HG03025 (cell line): ENCODE measurements around the gene ANKRD10.
"Not testable (repeated sequence)": the region's sequence is repeated elsewhere in the genome, so short reads cannot be mapped to it uniquely, and the experiment has no call there.

Experiments used
- ATAC-seq: cut with Tn5 transposase; IDR thresholded peaks from one replicate; pipeline ENCODE4 v1.9.1; 2021; ENCODE audit warnings: mild to moderate bottlenecking, moderate library complexity; ENCODE audit not compliant: unreplicated experiment, low FRiP score

The ANKRD10 gene

DNA sequence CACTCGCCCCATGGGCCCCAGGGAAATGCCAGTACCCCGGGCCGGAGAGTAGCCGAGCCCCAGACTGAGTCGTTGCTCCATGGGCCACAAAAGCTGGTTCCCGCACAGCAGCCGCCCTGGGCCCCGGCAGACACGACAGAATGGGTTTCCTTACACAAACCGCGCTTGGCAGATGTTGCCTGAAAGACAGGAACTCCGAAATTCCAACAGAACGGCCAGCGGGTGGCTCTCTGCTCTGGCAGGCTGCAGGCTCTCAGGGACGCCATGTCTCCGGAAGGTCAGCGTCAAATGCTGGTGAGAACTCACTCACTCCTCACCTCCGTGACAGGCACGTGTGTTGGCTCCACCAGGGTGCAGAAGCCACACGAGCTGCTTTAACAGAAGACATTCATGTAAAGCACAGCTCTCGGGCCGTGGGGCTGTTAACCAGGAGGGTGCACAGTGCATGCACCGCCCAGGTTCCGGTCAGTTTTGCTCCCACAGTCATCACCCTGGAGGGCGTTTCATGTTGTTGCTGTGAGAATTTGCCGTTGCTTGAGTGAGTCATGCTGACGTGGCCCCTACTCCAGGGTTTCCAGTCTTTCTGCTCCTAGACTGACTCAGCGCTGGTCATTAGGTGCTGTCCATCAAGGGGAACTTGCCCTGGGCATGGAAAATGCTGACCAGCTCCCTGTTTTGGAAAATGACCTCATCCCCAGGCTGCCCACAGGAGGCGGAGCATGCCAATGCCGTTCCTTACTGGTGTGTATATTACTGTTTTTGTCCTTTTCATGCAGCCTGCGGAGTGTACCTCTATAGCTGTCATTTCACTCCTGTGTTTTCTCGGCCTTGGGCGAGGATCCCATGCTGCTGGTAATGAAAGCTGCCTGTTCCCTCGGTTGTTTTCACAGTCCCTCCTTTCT, 44.8 kb downstream of the ANKRD10 start:
- ATAC-seq = no peak

DNA sequence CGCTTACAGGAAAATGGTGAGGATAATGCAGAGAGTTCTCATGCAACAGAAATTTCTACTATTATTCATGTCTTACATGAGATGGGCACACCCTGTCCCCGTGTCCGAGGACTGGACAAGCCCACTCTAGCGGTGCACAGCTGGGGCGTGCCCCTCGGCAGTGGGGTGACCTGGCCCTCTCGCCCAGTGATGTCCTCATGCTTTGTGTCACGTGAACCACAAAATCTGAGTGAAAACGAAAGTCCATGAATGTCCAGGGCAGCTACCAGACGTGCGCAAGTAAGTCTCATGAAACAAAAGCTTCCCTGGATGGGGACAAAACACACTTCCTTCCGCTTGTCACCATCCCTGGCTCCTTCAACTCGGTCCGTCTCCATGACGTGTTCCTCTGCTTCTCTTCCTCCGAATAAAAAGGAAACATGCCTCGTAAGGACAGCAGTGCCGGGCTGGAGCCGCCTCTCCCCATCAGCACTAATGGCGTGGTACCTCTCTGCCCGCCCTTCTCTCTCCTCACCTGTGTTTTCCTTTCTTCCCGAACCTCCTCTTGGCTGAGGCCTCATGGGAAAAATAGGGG, 45.6 kb downstream of the ANKRD10 start:
- ATAC-seq = no peak

DNA sequence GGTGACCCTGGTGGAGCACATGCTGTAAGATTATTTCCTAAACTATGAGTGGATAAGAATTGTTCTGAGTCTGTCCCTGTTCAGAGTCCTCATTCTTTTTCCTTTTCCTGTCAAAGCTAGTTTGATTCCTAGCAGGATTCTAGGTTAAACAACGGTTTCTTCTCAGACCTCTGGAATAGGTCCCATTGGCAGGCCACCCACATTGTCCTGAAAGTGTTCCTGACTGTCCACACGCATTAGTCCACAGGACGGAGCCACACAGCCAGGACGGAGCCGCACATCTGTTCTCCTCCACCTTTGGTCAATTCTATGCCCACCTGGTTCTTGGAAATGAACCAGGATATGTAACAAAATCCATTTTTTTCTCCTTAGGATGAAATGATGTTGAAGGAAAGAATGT, 46.1 kb downstream of the ANKRD10 start:
- ATAC-seq = no peak

DNA sequence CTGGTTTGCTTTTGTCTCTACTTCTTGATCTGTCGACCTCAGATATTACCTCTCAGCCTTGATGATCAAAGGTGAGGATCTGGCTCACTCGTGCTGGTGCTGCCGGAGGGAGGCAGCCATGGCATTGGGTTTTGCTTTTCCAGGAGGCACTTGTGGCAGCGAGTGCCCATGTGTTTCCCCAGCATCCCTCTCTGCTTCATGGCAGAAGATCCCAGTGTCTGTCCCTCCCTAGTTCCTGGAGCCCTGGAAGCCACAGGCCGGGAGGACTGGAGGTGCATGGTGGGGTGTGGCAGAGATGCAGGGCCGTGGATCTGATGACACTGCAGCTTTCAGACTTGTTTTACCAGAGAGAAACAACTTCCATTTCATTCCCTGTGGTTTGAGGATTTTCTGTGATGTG, 47.5 kb downstream of the ANKRD10 start:
- no peak for ATAC-seq

DNA sequence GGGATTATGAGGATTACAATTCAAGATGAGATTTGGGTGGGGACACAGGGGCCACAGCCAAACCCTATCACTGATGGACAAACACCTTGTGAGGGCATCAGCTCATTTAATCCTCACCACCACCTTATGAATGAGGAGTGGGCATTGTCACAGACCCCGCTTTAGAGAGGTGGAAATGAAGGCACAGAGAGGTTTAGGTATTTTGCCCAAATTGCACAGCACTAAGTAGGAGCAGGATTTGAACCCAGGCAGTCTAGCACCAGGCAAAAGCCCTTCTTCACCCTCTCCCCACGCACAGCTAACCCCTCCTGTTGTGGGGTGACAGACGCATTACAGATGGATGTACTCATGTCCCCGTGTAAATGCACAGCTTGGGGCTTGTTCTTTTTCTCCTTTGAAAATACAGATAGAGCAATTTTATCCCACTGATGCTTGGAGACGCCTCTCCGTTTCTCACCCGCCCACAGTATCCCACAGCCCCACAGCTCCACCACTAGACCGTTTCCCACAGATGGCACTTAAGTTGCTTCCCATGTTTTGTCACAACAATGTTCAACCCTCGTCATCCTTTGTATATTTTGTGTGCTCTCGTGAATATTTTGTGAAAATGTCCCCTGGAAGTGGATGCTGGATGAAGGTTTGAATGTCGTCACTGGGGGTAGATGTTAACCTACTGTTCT, 48.2 kb downstream of the ANKRD10 start:
- no peak for ATAC-seq

DNA sequence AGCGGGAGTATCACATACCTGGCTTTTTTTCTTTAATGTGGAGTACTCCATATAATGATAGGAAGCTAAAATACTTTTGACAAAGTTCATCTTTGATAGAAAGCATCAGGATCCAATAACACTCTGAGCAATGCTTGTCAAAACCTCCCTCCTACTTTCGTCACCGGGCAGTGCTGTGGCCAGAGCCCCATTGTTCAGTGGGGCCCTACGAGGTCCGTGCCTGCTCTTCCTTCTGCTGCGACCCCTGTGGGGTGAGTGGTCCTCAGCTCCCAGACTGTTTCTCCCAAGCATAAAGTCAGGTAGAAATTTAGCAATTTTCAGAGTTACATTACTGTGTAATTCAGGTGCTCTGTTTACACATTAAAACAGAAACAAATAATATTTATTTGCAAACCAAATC, 51.2 kb downstream of the ANKRD10 start:
- no peak for ATAC-seq

DNA sequence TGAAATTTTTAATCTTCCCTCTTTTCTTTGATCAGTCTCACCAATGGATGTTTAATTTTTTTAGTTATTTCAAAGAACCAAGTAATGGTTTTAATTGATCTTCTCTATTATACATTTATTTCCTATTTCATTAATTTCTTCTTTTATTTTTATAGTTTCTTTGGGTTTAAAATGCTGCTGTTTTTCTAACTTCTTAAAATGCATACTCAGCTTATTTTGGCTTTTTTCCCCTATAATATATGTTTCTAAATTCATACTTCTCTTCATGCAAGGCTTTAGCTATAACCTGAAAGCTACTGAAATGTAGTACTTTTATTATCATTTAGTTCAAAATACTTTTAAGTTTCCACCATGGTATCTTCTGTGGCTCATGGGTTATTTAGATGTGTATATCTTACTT, 53.9 kb downstream of the ANKRD10 start:
- ATAC-seq = no peak

DNA sequence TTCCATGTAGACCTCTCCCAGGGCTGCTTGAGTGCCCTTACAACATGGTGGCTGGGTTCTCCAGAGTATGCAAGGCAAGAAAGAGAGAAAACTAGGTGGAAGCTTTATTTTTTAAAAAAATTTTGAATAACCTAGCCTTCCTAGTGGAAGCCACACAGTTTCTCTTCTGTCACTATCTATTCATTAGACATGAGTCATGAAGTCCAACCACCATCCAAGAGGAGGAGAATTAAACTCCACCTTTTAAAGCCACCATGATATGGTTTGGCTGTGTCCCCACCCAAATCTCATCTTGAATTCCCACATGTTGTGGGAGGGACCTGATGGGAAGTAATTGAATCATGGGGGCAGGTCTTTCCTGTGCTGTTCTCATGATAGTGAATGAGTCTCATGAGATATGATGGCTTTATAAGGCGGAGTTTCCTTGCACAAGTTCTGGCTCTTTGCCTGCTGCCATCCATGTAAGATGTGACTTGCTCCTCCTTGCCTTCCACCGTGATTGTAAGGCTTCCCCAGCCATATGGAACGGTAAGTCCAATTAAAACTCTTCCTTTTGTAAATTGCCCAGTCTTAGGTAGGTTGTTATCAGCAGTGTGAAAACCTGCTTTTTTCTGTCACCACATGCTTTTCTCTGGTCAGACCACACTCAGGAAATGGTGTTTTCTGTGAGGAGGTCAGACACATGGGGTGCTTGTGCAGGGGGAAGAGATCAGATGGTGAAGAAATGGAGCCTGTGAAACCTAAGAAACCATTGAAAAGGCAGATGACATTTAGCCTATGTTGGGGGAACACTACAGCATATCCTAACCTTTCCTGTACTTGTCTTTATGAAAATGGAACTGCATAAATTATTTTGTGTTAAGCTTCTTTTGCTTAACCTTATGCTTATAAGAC, 57.7 kb downstream of the ANKRD10 start:
- ATAC-seq = no peak

DNA sequence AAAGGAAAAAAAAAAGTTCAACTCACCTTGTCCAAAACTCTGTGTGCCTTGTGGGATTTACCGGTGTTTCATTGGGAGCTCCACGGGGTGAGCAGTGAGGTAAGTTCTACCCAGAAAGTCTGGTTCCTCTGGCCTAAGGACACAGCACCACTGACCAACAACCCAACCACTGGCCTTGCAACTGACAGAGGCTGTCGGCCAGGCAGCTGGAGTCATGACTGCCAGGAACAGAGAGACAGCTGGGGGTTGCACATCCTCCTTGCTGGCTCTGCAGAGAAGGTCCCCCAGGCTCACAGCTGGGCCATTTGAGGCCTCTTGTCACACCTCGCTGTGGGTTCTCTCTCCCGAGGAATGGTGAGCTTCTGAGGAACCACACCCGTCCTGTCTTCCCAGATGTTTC, 59.5 kb downstream of the ANKRD10 start:
- no peak for ATAC-seq

DNA sequence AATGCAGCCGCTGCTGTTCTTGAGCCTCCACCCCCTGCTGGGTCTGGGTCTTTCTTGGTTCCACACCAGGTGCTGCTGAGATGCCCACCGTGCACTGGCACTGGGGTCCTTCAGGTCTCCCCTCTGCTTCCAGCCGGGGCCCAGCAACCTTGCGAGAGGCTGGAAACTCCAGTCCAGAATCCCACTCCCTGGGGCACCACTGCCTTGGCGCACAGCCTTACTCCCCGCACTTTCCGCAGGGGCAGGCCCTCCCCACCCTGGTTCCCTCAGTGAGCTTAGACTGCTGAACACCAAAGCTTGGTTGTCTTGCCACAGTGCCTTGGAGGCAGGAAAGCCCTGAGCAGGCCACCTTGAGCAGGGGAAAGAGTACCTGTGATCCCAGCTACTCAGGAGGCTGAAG, 60.0 kb downstream of the ANKRD10 start:
- no peak for ATAC-seq

DNA sequence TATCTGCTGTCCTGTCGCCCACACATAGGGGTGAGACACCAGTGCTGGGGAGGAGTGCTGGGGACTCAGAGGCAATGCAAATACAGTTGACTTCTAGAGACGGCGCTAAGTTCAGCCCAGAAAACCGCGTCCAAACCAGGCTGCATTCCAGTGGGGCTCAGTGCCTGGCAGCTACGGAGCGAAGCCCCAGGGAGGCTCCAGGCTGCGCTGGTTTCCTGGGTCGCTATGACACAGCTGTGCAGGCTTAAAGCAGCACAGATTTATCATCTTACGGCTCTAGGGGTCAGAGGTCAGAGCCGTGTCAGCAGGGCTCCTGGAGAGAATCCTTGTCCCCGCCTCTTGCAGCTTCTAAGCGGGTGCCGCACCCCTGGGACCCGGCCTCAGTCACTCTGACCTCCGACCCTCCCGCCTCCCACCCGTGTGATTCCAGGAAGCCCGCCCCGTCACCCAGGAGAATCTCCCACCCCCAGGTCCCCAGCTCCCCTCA, 61.6 kb downstream of the ANKRD10 start:
- ATAC-seq = no peak

DNA sequence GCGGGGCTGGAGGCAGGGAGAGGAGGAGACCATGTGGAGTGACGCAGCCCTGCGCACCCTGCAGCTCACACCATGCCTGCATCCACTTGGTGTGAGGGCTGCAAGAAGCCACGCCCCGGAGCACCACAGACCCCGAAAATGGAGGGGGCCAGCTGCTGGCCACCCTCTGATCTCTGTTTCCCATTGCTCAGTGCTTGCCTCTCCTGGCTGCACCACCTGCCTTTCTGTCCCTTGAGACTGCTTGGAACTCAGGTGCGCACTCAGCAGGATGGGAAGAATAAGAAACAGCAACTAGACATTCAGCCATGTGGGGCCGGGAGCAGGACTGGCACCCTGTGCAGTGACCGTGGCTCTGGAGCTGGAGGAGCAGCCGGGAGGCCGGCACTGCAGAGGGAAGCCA, 64.0 kb downstream of the ANKRD10 start:
- ATAC-seq = no peak

DNA sequence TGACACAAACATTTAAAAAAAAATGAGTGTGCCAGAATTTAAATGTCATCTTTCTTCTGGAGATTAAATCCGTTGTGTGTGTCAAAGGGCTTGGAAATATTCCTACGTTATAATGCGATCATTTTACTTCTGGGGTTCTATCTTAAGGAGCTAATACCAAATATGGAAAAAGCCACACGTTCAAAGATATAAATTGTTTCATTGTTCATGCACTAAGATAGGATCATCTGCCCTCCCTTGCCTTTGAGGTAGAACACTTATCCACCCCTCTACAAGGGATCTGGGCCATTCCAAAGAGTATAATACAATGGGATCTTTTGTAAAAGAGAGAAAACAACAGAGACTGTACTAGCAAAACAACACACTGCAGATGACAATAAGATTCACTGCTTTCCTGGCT, 64.9 kb downstream of the ANKRD10 start:
- no peak for ATAC-seq

DNA sequence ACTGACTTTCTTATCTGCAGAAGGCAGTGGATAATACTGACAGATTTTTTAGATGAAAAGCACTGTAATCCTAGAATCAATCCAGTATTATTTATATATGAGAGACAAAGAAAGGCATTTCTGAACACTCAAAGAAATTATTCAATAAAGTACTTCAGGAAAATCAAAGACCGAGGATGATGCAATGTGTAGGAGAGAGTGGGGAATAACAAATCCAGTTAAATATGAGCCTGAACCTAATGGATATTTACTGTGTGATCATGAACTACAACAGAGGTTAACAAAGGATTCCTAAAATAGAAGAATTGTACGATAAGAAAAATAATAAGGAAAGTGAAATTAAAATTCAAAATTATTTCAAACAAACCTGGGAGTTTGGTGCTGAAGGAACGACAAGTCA, 69.3 kb downstream of the ANKRD10 start:
- no peak for ATAC-seq

DNA sequence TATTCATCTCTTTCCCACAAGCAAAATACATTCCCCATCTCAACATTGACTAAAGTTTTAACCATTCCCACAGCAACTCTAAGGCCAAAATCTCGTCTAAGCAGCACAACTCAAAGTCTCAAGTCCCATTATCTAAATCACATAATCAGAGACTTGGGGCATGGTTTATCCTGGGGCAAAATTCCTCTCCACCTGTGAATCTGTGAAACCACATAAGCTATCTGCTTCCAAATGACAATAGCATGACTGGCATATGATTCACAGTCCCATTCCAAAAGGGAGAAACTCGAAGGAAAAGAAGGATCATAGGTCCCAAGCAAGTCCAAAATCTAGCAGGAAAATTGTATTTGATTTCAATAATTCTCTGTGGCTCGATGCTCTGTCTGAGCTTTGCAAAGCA, 73.0 kb downstream of the ANKRD10 start:
- ATAC-seq = no peak

DNA sequence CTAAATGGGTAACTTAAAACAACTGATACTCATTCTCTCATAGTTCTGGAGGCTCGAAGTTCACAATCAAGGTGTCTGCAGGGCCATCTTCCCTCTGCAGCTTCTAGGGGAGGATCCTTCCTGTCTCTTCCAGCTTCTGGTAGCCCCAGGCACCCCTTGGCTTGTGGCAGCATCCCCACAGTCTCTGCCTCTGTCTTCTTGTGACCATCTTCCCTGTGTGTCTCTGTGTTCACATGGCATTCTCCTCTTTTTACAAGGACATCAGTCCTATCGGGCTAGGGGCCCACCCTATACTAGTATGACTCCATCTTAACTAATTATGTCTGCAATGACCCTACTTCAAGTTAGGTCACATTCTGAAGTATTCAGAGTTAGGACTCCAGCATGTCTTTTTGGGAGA, 73.5 kb downstream of the ANKRD10 start:
- no peak for ATAC-seq

DNA sequence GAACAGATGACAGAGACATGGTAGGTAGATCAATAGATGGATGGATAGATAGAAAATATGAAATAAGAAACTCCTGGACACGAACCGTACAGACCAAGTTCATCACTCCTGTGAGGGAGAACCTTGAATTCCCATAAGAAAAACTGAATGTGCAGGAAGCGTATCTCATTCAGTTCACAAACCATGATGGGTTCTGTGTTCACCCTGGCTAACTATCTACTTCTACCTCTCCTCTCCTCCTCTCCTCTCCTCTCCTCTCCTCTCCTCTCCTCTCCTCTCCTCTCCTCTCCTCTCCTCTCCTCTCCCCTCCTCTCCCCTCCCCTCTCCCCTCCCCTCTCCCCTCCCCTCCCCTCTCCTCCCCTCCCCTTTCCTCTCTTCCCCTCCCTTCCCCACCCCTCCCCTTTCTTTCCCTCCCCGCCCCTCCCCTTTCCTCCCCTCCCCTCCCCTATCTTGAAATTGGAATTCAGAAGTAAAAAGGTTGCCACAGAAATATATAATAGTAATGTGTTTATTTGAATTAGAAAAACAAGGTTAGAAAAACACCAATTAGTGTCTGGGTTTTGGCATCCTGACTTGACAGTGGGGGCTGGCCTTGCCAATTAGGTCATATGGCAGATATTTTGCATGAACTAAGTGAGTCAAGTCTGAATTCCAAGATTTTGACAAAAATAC, 75.9 kb downstream of the ANKRD10 start:
- ATAC-seq = no peak

DNA sequence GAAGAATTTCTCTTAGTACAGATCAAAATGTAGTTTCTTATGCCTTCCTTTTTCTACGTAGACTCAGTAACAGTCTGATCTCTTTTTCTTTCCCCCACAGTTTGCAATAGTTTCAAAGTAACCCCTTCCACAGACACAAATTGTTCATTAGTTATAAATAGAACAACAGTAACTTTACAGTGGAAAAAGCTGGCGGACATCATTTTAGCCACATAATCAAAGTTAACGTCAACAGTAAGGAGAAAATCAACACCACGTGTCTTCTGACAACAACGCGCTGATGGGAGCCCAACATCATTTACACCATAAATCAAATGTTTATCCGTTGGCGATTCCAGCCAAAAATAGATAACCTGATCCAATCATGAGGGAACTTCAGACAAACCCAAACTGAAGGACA, 76.8 kb downstream of the ANKRD10 start:
- ATAC-seq = no peak

DNA sequence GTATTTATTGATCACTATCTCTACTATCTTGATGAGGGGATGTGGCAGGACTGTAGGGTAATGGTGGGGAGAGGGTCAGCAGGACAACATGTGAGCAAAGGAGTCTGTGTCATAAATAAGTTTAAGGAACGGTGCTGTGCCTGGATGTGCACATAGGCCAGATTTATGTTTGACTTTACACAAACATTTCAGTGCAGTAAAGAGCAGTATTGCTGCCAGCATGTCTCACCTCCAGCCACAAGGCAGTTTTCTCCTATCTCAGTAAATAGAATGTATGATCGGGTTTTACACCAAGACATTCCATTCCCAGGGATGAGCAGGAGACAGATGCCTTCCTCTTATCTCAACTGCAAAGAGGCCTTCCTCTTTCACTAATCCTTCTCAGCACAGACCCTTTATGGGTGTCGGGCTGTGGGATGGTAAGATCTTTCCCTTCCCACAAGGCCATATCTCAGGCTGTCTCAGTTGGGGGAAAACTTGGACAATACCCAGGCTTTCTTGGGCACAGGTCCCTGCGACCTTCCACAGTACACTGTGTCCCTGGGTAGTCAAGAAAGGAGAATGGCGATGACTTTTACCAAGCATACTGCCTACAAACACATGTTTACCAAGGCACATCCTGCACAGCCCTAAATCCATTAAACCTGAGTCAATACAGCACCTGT, 77.3 kb downstream of the ANKRD10 start:
- ATAC-seq = not testable (repeated sequence)

DNA sequence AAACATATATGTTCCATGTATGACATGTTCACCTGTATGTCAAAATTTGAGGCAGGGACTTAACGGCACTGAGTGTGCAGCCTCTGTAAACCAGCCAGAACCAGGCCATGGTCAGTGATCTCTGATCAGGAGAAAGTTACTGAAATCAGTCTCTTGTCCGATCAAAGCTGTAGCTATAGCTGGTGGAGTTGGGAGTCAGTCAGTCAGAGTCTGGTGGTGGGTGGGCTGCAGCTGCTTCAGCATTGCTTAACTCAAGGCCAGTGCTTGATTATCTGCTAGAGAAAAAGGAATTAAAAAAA, 78.3 kb downstream of the ANKRD10 start:
- ATAC-seq = no peak
